ENCODE measurements around the gene HSD3B7.

Gene HSD3B7

GRCh38 chr16:31032736-31033708, 48.0 kb downstream of the HSD3B7 start, which contains the start of gene STX4:
Gene STX4, plus strand, starts transcription at chr16:31033558. Its CDS starts 248 bp downstream, at chr16:31033806.
- H3K9ac ChIP-seq, result peak within 1 kb of the TSS; percentile 87
- peak within 1 kb of the TSS; percentile 92 for H3K27ac ChIP-seq
- no peaks in the 10 kb centered on the region for H3K27me3 ChIP-seq
- H3K4me3 ChIP-seq, result peak within 1 kb of the TSS; percentile 95
- TF ChIP-seq Cebpa-rat (IDR thresholded peaks at IDR 0.05), result no peak
- H3K4me2 ChIP-seq, result peak within 1 kb of the TSS; percentile 86
- H4K20me1 ChIP-seq, result peaks cover 11% of the 10 kb centered on the region
- H3K9me3 ChIP-seq, result no peaks in the 10 kb centered on the region
- H3K4me1 ChIP-seq, result peaks cover 18% of the 10 kb centered on the region
- peaks cover 26% of the 10 kb centered on the region for H3K36me3 ChIP-seq

GRCh38 chr16:31033709-31034492, 48.9 kb downstream of the HSD3B7 start:
- peak overlapping the region; percentile 92 for H3K27ac ChIP-seq
- H3K4me3 ChIP-seq, result peak overlapping the region; percentile 95
- H3K4me2 ChIP-seq, result peak overlapping the region; percentile 86
- peaks cover 35% of the 10 kb centered on the region for H3K36me3 ChIP-seq
- peaks cover 11% of the 10 kb centered on the region for H4K20me1 ChIP-seq
- H3K27me3 ChIP-seq, result no peaks in the 10 kb centered on the region
- H3K9ac ChIP-seq, result peak overlapping the region; percentile 87
- no peak for TF ChIP-seq Cebpa-rat (IDR thresholded peaks at IDR 0.05)
- no peaks in the 10 kb centered on the region for H3K9me3 ChIP-seq
- H3K4me1 ChIP-seq, result peaks cover 18% of the 10 kb centered on the region

DNA sequence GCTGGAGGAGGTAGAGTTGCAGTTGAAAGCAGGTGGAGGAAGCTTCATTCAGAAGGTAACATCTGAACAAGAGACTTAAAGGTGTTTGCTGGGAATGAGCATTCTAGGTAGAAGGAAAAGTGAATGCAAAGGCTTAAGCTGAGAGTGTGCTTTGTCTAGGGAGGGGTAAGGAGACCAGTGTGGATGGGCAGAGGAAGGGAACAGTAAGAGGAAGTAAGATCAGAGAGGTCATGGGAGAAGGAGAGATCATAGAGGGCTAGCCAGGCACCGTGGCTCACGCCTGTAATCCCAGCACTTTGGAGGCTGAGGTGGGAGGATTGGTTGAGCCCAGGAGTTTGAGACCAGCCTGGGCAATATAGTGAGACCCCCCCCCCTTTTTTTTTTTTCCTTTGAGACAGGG, 51.7 kb downstream of the HSD3B7 start:
- Histone ChIP-seq H3K4me2 (no peak overlapping the region), H3K36me3 (peaks cover 62% of the 10 kb centered on the region), H3K4me1 (peaks cover 18% of the 10 kb centered on the region), H3K9me3 (no peaks in the 10 kb centered on the region), H3K9ac (no peak overlapping the region), H3K4me3 (no peak overlapping the region), H3K27me3 (no peaks in the 10 kb centered on the region), H3K27ac (no peak overlapping the region), H4K20me1 (peaks cover 11% of the 10 kb centered on the region)
- no peak for TF ChIP-seq Cebpa-rat (IDR thresholded peaks at IDR 0.05)
